Aorta (tissue), 5 donors: ENCODE measurements around the gene LSAMP. TPM values are rescaled to one million over a fixed set of nuclear protein-coding genes. Genes with fewer than 3 reads are reported as not detected.

Experiments
- ATAC-seq: fragments of 200-7000 bp; cut with Tn5 transposase; one replicate; pipeline ENCODE4 v1.9.1; 2022; ENCODE audit warnings: moderate library complexity; ENCODE audit not compliant: low FRiP score
- DNase-seq, 2 donors: peaks; one replicate each; pipeline ENCODE4 v3.0.0-alpha.2; 2020
- H3K27ac ChIP-seq, 2 donors: one replicate each; pipeline ENCODE4 v1.5.1; 2013; ENCODE audit warnings: low read length in 2 of 2, mild to moderate bottlenecking in 2 of 2, moderate library complexity in 2 of 2, control low read depth in 1 of 2, inconsistent platforms in 1 of 2, low read depth in 1 of 2
- H3K27me3 ChIP-seq, 2 donors: one replicate each; pipeline ENCODE4 v1.6.1; 2013; ENCODE audit warnings: control low read depth in 1 of 2, low read length in 1 of 2, mild to moderate bottlenecking in 1 of 2, moderate library complexity in 1 of 2; ENCODE audit not compliant: insufficient read depth in 2 of 2, control insufficient read depth in 1 of 2
- H3K36me3 ChIP-seq, 2 donors: one replicate each; pipeline ENCODE4 v1.6.1; 2013; ENCODE audit warnings: control low read depth in 1 of 2, low read length in 1 of 2, mild to moderate bottlenecking in 1 of 2; ENCODE audit not compliant: insufficient read depth in 2 of 2, control insufficient read depth in 1 of 2
- H3K4me1 ChIP-seq, 2 donors: one replicate each; pipeline ENCODE4 v1.6.1; 2013; ENCODE audit warnings: low read length in 2 of 2, control low read depth in 1 of 2, mild to moderate bottlenecking in 1 of 2, moderate library complexity in 1 of 2; ENCODE audit not compliant: insufficient read depth in 2 of 2, control insufficient read depth in 1 of 2
- H3K4me3 ChIP-seq, 2 donors: one replicate each; pipeline ENCODE4 v1.5.1; 2013; ENCODE audit warnings: low read length in 2 of 2, control low read depth in 1 of 2, mild to moderate bottlenecking in 1 of 2
- H3K9me3 ChIP-seq: one replicate; pipeline ENCODE4 v1.6.1; 2013; ENCODE audit warnings: mild to moderate bottlenecking, low read length; ENCODE audit not compliant: control insufficient read depth
- WGBS, 2 donors: extraction: QIAGEN DNeasy Blood & Tissue Kit; methylation state at CpG; one replicate each; pipeline ENCODE4 v1.1.7; 2013; 5-methylcytosine and 5-hydroxymethylcytosine counted together
- intact Hi-C, 2 donors: fragments of 100-400 bp; cut with DNase I; formaldehyde crosslinking; loops; one replicate each; pipeline versions ENCODE4 v1.14.2 to v1.15.0; 2022
- polyA plus RNA-seq, 2 donors: library from polyadenylated mRNA; stranded (reverse); fragments of 200-250 nt; gene quantifications; one replicate each; pipeline ENCODE4 v1.2.3, GENCODE V29; 2013
- total RNA-seq, 2 donors: library from RNA; stranded (reverse); fragmentation: NEBNext Ultra II Directional; extraction: Animal tissue kit (Norgen Biotek cat#: 25700); gene quantifications; one replicate each; pipeline ENCODE4 v1.2.1, GENCODE V29; 2021
- donor health status: healthy with polysubstance abuse.
- donor health status: Bipolar disorder and iron deficiency.
- donor health status: DM: no; HTN: no; CAD: no.
- donor health status: DM: no; HTN: no; CAD: no.
- donor health status: DM: yes; HTN: yes; CAD: no.

Gene LSAMP
- total and polyA plus RNA-seq, 4 donors = 0.38 to 7.8 (median 0.88) TPM; not detected in 1

GRCh38 chr3:116263842-116264545, 181.3 kb downstream of the LSAMP start:
- H3K27ac ChIP-seq = no peak overlapping the region
- H3K9me3 ChIP-seq = no peaks in the 10 kb centered on the region
- H3K27me3 ChIP-seq = no peaks in the 10 kb centered on the region
- no peaks in the 10 kb centered on the region for H3K36me3 ChIP-seq
- no peak for ATAC-seq
- H3K4me3 ChIP-seq = no peak overlapping the region
- intact Hi-C loops = no loop called here
- DNase-seq = no peak
- H3K4me1 ChIP-seq = no peaks in the 10 kb centered on the region
- 63 to 67% methylated on average over 5 of the region's 5 CpGs for WGBS, 2 donors

- intact Hi-C loops = no loop called here
- ATAC-seq (no peak), DNase-seq (no peak)
- Histone ChIP-seq H3K4me1 (no peaks in the 10 kb centered on the region), H3K27ac (no peak overlapping the region), H3K4me3 (no peak overlapping the region), H3K9me3 (no peaks in the 10 kb centered on the region), H3K36me3 (no peaks in the 10 kb centered on the region), H3K27me3 (no peaks in the 10 kb centered on the region)
- WGBS, 2 donors = 81 to 87% methylated on average over 2 of the region's 2 CpGs
Observed at GRCh38 chr3:116260491-116260890, 184.8 kb downstream of the LSAMP start.

- H3K36me3 ChIP-seq = no peaks in the 10 kb centered on the region
- no peaks in the 10 kb centered on the region for H3K4me1 ChIP-seq
Observed at GRCh38 chr3:116259984-116260383, 185.3 kb downstream of the LSAMP start.

GRCh38 chr3:116256843-116257485, 188.3 kb downstream of the LSAMP start:
- no peaks in the 10 kb centered on the region for H3K4me1 ChIP-seq
- DNase-seq (no peak), ATAC-seq (no peak)
- no peak overlapping the region for H3K27ac ChIP-seq
- H3K4me3 ChIP-seq = no peak overlapping the region
- no peaks in the 10 kb centered on the region for H3K27me3 ChIP-seq
- intact Hi-C loops = no loop called here
- H3K9me3 ChIP-seq = peaks cover under 1% of the 10 kb centered on the region
- no peaks in the 10 kb centered on the region for H3K36me3 ChIP-seq
- WGBS, 2 donors = 77 to 79% methylated on average over 4 of the region's 4 CpGs

More at GRCh38 chr3:116259984-116260383, 185.3 kb downstream of the LSAMP start:
- no peaks in the 10 kb centered on the region for H3K27me3 ChIP-seq
- no peak for ATAC-seq
- no peak overlapping the region for H3K27ac ChIP-seq
- intact Hi-C loops = no loop called here
- H3K9me3 ChIP-seq = no peaks in the 10 kb centered on the region
- DNase-seq = no peak
- no peak overlapping the region for H3K4me3 ChIP-seq

- Histone ChIP-seq H3K9me3 (peaks cover 1% of the 10 kb centered on the region), H3K36me3 (no peaks in the 10 kb centered on the region), H3K27me3 (no peaks in the 10 kb centered on the region), H3K27ac (no peak overlapping the region), H3K4me3 (no peak overlapping the region), H3K4me1 (no peaks in the 10 kb centered on the region)
- 78% methylated on average over 3 of the region's 3 CpGs for WGBS, 2 donors
- ATAC-seq (no peak), DNase-seq (no peak)
- intact Hi-C loops = no loop called here
Observed at GRCh38 chr3:116254541-116254940, 190.7 kb downstream of the LSAMP start.

DNA sequence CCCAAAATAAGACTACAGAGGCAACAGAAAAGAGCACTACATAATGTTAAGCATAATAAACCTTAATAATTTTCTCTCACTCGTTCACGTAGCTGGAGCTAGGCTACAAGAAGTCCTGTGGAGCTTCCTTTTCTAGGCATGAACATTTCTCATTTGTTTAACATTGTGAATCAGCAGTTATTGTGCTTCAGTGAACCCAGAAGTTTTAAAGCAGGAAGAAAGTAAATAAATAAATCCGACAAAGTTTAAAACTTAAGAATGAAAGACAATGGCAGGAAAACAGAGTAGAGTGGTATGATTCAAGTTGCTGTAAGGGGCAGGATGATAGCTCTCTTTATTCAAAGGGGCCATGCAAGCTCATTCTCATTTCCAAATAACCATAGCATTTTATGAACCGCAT, 191.8 kb downstream of the LSAMP start:
- no peak for DNase-seq
- intact Hi-C loops = no loop called here
- WGBS, 2 donors = 60 to 65% methylated on average over 4 of the region's 4 CpGs
- peaks cover 1% of the 10 kb centered on the region for H3K9me3 ChIP-seq
- no peak overlapping the region for H3K27ac ChIP-seq
- no peaks in the 10 kb centered on the region for H3K27me3 ChIP-seq
- H3K4me1 ChIP-seq = no peaks in the 10 kb centered on the region
- no peaks in the 10 kb centered on the region for H3K36me3 ChIP-seq
- no peak overlapping the region for H3K4me3 ChIP-seq
- no peak for ATAC-seq

- H3K27ac ChIP-seq = no peak overlapping the region
- 58 to 65% methylated on average over 1 of the region's 1 CpG for WGBS, 2 donors
- no peak for ATAC-seq
Observed at GRCh38 chr3:116247605-116248004, 197.7 kb downstream of the LSAMP start.

GRCh38 chr3:116246406-116246980, 198.8 kb downstream of the LSAMP start:
- no peaks in the 10 kb centered on the region for H3K4me1 ChIP-seq
- H3K27ac ChIP-seq = no peak overlapping the region
- ATAC-seq = no peak
- WGBS, 2 donors = 89 to 93% methylated on average over 7 of the region's 7 CpGs
- no peak overlapping the region for H3K4me3 ChIP-seq
- H3K9me3 ChIP-seq = no peaks in the 10 kb centered on the region
- intact Hi-C loops = no loop called here
- H3K36me3 ChIP-seq = no peaks in the 10 kb centered on the region
- DNase-seq = no peak
- no peaks in the 10 kb centered on the region for H3K27me3 ChIP-seq

More at GRCh38 chr3:116247605-116248004, 197.7 kb downstream of the LSAMP start:
- H3K9me3 ChIP-seq = peaks cover 1% of the 10 kb centered on the region
- H3K4me3 ChIP-seq = no peak overlapping the region
- intact Hi-C loops = no loop called here
- DNase-seq = no peak
- H3K36me3 ChIP-seq = no peaks in the 10 kb centered on the region
- no peaks in the 10 kb centered on the region for H3K27me3 ChIP-seq
- no peaks in the 10 kb centered on the region for H3K4me1 ChIP-seq

DNA sequence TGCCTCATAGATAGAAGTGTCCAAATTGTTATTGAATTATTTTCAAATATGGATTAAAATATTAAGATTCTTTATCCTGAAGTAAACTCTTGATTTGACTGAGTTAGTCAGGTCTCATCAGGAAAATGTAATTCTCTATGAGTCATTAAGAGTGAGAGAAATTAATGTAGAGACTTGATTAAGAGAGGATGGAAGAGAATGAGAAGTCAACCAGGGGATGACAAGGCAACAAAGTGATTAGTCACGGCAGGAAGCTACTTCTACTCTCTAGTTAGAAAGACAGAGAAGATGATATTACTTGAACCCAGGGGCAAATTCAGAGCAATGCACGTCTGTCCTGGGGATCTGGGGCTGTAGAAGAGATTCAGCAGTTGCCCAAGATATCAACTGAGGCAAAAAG, 202.5 kb downstream of the LSAMP start:
- no peak for DNase-seq
- H3K4me1 ChIP-seq = no peaks in the 10 kb centered on the region
- no peak overlapping the region for H3K4me3 ChIP-seq
- intact Hi-C loops = no loop called here
- H3K36me3 ChIP-seq = no peaks in the 10 kb centered on the region
- no peak overlapping the region for H3K27ac ChIP-seq
- no peaks in the 10 kb centered on the region for H3K27me3 ChIP-seq
- ATAC-seq = no peak
- WGBS, 2 donors = 83 to 85% methylated on average over 2 of the region's 2 CpGs
- H3K9me3 ChIP-seq = no peaks in the 10 kb centered on the region
